ENCODE results near the gene WHRN.

The WHRN gene

DNA sequence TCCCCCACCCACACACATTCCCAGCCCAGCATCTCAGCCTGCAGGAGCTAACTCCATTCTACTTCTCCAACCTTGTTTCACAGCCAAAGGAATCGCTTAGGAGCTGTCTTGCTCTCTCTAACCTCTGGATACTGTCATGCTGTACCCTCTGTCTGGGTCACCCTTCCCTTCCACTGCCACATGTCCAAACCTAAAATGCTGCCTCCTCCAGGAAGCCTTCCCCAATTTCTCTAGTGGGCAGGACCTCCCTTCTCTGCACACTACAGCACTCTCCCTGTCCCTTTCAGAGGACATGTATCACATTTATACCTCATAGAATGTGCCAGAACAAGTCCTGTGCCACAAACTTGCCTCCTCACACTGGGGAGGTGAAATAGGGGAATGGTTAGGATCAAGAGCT is 30.8 kb downstream of the WHRN start:
- no peak for FAIRE-seq
- no peak for DNase-seq (ENCODE audit: insufficient read length, low spot score)

DNA sequence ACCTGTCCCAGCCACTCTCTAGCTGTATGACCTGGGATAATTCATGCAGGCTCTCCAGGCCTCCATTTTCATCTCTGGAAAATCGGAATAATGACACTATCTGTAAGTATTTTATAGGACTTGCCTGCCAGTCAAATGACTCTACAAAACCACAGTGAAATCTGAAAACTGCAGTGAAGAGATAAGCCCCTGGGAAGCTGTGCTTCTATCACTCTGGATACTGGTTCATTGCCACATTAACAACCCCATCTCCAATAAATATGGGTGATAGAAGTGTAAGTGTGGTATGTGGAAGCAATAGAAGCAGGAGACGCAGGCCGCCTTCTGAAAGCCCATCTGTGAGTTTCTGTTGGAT is 31.8 kb downstream of the WHRN start:
- FAIRE-seq (no peak), DNase-seq (ENCODE audit: insufficient read length, low spot score) (no peak)

DNA sequence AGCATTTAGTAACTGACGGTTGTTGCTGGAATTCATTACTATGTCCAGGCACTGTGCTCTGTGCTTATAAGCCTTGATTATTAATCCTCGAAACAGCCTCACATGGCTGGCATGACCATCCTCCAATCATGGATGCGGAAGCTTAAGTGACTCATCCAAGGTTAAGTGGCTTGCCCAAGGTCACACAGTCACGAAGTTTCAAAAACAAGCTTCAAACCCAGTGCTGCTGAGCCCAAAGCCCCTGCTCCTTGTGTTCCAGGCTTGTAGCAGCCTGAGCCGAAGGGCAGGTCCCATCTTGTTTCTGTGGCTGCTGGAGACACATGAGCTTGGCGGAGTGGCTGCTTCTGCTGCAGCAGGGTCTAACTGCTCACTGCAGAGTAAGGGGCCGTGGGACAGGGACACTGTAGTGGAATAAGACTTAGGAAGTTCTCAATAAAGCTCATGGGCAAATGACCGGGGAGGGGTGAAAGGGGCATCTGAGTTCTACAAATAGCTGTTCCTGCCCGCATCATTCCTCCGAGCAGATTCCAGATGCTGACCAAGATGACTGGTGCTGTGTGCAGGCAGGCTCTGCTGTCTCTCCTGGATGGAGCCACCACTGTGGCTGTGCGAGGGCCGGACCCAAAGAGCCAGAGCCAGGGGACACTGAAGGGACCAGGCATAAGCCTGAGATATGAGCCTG is 32.4 kb downstream of the WHRN start:
- DNase-seq (ENCODE audit: insufficient read length, low spot score) (no peak), FAIRE-seq (no peak)

DNA sequence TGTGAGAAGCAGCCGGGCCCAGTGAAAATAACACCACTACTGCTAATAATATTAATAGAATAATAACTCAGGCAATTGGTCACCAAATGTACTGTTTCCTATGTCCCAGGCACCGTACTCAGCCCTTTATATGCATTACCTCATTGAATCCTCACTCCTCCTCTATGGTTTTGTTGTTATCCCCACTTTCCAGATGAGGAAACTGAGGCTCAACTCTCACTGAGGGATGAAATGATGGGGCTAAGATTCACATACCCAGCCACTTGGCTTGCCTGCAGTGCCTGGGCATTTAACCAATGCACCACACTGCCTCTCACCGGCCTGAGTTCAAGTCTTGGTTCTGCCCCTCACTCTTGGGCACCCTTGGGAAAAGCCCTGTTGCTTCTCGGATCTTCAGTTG is 34.1 kb downstream of the WHRN start:
- no peak for DNase-seq (ENCODE audit: insufficient read length, low spot score)
- FAIRE-seq, result no peak

DNA sequence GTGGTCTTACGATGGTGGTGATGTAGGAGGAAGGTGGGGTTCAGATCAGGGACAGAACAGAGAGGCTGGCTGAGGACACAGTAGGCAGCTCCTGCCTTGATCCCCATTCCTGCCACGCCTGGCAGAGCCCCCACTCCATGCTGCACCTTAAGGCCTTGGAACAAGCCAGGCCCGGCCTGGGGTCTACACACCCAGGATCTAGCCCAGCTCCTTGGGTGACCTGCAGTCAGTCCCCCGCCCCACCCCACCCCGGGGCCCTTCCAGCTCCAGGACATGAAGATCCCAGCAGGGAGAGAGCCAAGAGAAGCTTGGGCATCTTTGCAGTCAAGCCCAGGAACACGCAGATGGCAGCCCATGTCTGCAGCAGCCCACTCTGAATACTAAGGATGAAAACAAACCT is 34.7 kb downstream of the WHRN start:
- DNase-seq (ENCODE audit: insufficient read length, low spot score) (no peak), FAIRE-seq (no peak)

DNA sequence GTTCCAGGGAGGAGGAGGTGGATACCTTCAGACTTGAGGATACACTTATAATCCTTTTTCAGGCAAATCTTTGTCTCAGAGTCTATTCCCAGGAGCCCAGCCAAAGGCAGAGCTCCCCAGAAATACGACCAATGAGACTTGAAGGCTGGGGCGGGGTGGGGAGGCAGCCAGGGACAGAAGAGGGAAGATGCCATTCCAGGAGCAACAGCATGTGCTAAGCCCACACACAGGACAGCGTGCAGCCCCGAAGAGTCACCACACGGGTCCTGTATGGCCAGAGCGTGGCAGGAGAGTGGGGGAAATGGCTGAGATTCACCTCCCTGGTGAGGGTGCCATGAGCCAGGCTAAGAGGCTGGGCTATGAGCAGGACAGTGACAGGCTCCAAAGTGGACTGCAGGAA is 35.2 kb downstream of the WHRN start:
- DNase-seq (ENCODE audit: insufficient read length, low spot score) (no peak), FAIRE-seq (no peak)

DNA sequence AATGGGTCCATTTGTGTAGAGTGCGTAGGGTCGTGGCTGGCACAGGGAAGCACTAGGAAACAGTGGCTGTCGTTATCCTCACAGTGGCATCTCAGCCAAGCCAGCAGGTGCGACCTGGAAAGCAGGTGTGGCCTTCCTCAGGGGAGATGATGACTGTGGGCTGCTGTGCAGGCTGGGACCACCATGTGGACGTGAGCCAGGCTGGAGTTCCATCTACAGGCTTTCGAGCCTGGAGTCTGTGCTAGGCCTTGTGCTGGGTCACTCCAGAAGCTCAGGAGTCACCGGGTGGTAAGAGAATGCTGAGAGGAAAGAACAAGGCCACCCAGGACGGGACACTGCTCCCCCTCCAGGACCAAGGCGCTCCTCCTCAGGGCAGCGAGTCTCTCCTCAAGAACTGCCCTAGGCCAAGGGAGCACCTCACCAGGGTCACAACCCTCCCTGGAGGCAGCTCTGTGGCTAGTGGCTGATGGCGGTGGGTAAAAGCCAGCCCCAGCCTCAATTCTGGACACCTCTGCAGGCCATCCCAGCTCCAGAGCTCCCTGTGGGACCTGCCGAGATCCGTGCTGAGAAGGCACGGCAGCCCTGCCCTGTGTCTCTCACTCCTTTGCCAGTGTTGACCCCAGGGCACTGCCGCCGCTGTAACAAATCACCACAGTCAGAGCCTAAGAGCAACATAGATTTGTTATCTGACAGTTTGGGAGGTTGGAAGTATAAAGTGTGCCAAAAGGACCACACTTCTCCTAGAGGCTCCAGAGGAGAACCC is 36.0 kb downstream of the WHRN start:
- no peak for DNase-seq (ENCODE audit: insufficient read length, low spot score)
- no peak for FAIRE-seq

DNA sequence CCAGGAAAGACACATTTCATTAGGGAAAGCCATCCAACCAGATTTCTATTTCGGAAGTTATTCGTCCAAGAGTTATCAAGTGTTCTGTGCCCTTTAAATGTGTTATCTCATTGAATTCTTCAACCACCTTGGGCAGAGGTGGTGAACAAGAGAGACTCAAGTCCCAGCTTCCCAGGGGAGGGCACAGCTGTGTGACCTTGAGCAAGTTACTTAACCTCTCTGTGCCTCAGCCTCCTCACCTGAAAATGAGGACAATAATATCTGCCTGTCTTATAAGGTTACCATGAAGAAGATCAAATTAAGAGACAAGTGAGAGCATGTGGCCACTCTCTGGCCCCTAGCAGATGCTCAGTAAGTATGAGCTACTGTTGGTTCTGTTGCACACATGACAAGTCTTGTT is 37.4 kb downstream of the WHRN start:
- FAIRE-seq (no peak), DNase-seq (ENCODE audit: insufficient read length, low spot score) (no peak)

DNA sequence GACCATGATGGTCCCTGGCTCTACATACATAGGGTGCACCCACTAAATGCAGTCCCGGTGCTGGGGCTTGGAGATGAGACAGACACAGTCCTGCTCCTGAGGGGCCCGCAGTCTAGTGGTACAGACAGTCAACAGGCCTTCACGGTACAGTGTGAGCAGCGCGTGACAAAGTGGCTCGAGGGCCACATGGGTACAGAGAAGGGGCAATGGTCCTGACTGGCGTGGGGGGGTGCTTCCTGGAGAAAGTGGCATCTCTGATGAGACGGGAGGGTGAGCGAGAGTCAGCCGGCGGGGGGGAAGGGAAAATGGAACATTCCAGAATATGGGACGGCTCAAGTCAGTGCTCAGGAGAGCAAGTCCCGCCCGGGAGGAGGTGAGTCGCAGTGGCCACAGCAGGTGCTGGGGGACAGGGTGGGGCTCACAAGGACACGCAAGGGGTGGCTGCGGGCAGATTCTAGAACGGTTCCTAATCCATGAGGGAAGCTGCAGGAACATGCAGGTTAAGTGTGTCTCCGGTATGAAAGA is 38.0 kb downstream of the WHRN start:
- no peak for FAIRE-seq
- no peak for DNase-seq (ENCODE audit: insufficient read length, low spot score)

DNA sequence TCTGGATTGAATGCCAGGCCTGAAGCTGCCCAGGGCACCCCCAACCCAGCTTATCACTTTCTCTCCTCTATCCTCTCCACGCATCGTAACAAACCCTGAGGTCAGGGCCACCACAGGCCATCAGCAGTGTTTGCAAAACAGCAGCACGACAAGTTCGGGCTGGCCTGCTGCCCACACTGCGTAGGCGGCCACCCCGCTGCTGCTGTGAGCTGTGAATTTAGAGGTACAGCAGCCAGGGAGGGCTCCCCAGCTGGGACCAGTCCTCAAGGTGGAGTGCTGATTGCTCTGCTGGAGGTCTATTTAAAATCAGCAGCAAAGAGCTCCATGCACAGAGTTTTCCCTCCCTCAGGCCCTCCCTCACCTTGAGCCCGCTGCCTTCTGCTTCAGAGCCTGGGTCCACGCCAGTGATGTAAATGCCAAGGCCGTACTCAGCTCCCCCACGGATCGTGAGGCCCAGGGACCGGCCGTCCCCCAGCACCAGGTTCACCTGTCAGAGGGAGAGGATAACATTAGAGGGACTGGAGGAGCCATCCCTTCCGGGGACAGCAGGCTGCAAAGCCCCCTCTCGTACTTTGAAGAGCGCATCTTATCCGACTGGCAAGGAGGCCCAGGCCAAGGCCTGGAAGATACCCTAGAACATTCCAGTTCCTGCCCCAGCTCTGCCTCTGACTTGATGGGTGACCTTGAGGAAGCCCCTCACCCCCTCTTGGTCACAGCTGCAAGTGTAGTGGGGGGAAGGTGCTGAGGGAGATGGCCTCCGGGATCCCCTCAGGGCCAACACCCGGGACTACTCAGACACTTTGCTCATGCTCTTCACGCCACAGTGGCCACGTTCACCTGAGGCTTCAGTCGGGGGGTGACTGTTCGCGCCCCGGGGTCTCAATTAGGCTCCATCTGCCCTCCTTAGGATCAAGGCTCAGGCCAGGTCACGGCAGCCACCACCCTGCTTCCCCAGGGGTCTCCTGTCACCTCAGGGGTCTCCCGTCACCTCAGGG is 39.1 kb downstream of the WHRN start:
- DNase-seq (ENCODE audit: insufficient read length, low spot score) (no peak), FAIRE-seq (no peak)

DNA sequence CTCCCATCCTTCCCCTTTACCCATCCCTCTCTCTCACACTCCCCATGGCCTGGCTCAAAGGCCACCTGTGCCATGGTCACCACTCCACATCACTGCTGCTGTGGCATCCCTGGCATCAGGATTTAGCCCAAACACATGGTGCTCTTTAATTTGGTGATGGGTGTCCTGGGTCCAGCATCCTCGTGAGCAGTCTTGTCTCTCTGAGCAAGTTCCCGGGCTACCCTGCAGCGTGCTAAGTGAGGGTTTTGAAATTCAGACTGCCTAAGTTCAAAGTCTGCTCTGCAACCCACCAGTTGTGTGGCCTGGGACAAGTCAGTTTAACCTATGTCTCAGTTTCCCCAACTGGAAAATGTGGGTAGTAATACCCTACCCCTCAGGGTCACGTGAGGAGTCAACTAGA is 39.9 kb downstream of the WHRN start:
- no peak for FAIRE-seq
- DNase-seq (ENCODE audit: insufficient read length, low spot score), result no peak

DNA sequence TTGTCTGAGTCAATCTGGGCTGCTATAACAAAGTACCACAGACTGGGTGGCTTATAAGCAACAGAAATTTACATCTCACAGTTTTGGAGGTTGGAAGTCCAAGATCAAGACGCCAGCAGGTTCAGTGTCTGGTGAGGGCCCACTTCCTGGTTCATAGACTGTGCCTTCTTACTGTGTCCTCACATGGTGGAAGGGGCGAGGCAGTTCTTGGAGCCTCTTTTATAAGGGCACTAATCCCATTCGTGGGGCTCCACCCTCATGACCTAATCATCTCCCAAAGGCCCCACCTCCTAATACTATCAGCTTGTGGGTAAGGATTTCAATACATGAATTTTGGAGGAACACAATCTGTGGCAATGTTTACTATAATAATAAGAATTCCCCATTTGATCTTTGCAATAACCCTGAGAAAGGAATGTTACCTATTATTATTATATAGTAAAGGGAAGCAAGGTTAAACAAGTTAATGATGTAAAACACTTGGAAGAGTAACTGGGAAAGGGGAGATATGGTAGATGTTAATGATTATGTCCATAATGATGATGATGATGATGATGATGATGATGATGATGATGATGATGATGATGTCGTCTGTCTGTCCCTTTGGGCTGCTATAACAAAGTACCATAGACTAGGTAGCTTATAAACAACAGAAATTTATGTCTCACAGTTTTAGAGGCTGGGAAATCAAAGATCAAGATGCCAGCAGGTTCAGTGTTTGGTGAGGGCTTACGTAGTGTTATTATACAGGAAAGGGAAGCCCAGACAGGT is 40.8 kb downstream of the WHRN start:
- FAIRE-seq, result no peak

DNA sequence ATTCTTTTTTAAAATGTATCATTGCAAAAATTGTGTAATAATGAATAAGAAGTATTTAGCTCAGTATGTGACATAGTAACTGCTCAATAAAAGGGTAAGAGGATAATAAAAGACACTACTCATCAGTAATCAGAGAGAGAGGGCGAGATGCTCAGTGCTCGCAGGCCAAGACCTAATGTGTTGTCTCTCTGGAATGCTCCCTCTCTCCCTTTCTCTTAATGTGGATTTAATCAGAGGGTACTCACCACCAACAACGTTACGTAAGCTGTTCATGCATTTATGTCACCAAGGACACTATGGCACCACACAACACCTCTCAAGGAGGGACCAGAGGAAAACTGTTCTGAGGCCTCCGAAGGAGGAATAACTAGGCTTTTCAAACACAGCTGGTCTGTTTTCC is 42.5 kb downstream of the WHRN start:
- DNase-seq (ENCODE audit: insufficient read length, low spot score) (no peak), FAIRE-seq (no peak)

More for the DNA sequence above, 40.8 kb downstream of the WHRN start:
- DNase-seq (ENCODE audit: insufficient read length, low spot score), result no peak

DNA sequence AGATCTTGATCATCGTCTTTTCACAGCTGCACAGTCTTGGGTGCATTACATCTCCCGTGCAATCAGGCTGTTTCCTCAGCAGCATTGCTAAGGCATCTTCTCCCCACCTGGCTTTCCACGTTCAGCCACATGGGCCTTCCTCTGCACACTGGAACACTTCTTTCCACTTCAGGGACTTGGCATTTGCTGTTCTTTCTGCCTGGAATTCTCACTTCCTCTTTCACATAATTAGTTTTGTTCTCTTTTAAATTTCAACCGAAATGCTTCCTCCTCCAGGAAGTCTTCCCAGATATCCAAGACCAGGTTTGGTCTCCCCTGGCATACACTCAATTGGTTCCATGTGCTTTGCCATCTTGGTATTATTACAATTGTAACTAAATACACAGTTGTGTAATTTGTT is 43.8 kb downstream of the WHRN start:
- no peak for FAIRE-seq
- DNase-seq (ENCODE audit: insufficient read length, low spot score), result no peak

DNA sequence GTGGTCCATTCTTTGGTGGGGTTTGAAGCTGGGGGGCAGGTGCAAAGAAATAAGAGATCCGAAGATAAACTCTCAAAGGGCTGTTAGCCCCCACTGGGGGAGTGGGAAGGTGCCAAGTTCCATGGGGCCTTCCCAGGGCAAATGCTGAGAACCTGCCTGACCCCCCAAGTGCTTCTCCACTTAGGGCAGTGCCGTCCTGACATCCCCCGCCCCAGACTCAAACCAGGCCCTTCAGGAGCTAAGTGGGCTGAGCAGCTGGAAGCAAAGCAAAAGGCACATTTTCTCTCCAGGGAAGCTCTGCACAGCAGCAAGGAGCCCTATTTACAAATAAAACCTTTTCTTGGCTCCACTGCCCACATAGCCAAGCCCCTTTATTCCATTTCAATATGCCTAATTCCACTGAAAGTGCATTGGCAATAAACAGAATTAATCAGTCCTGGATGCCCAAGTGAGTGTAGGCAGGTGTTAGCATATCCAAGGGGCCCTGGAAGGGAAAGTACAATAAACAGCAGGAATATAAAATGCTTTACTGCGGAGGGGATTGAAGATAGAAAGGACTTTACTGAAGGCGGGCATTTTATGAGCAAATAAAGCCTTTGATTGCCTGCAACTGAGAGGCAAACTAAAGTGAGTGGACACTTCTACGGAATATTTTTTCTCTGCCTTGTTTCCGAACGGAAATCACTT is 44.6 kb downstream of the WHRN start:
- FAIRE-seq, result no peak
- DNase-seq (ENCODE audit: insufficient read length, low spot score), result no peak

DNA sequence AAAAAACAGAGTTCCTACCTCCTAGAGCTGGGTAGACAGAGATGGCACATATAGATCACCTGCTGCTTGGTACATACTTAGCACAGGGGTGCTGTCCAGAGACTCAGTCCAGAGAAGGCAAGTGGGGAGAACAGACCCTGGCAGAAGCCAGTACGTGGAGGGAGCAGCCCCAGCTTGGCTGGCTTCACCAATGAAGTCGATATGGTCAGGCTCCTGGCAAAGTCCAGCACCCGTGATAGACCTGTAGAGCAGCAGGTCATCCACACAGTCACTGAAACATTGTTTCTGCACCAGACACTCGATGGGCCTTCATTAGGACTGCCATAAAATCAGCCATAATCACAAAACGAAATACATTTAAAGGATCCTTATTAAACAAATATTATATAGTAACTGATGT is 45.8 kb downstream of the WHRN start:
- no peak for DNase-seq (ENCODE audit: insufficient read length, low spot score)
- no peak for FAIRE-seq

DNA sequence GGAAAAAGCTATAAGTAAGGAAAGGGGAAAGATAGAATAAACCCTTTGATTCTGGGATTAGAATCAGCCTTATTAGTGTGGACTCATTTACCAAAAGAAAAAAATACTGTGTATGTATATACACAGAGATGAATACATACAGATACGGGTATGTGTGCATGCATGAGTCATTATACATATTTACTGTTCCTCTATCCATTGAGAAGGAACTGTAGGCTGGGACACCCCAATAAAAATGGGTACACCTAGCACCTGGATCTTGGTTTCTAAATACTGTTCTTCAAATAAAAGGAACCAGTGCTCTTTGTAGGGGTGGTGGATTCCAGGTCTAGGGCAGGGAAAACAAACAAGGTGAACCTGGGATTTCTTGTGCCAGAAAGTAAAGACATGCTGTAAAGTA is 48.3 kb downstream of the WHRN start:
- FAIRE-seq, result no peak

DNA sequence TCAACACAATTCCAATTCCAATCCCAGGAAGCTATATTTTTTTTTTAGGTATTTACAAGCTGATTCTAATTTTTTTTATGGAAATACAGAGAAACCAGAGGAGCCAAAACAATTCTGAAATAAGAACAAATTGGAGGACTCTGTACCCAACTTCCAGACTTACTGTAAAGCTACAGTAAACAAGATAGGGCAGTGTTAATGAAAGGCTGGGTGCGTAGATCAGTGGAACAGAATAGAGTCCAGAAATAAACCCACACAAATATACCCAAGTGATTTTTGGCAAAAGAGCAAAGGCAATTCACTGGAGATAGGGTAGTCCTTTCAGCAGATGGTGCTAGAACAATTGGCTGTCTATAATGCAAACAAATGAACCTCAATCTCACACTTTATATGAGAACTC is 50.6 kb downstream of the WHRN start:
- FAIRE-seq (no peak), DNase-seq (ENCODE audit: insufficient read length, low spot score) (no peak)

More for the DNA sequence above, 48.3 kb downstream of the WHRN start:
- DNase-seq (ENCODE audit: insufficient read length, low spot score), result no peak

DNA sequence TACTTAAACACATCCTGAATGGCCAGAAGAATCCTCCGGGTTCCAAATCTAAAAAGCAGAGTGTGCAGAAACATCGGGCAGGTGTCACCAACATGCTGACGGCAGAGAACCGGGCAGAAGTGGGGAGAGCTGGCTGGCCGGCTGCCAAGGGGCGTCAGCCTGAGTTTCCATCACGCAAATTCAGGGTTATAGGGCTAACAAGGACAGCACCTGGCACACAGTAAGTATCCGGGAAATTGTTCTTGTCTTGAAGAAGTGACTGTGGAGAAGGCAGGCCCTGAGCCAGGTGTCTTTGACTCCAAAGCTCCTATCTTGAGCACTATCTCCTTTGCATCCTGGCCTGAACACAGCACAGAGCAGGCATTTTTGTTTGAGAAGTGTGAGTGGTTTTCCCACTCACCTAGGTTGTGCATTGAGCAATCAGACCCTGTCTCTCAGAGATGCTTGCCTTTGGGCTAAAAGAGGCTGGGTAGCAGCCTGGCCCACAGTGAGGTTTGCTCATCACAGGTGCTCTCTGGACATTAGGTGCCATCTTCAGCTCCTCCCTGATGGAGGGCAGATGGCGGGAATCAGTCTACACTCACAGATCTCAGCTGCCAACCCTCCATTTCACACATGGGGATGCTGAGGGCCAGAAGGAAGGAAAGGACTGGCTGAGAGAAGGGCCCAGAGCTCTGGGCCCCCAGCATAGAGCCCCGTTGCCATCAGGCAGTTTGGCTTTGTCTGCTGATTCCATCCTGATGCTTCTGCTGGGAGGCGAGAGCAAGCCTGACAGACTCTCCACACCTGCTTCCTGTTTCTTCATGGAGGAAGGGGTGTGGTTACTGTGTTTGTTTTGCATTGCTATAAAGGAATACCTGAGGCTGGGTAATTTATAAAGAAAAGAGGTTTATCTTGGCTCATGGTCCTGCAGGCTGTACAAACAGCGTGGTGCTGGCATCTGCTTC is 52.8 kb downstream of the WHRN start:
- DNase-seq (ENCODE audit: insufficient read length, low spot score), result no peak
- no peak for FAIRE-seq
